Fibroblast of skin of scalp (primary cell): ENCODE data around the gene GNAZ.

Experiments
- DNase-seq: peaks from one replicate; pipeline ENCODE4 v3.0.0-alpha.2; 2013

GNAZ gene

GRCh38 chr22:23094260-23094659 is 23.9 kb downstream of the GNAZ start:
- no peak for DNase-seq

GRCh38 chr22:23094695-23095681 is 24.7 kb downstream of the GNAZ start:
- no peak for DNase-seq

- no peak for DNase-seq
Observed at GRCh38 chr22:23095733-23096342, 25.5 kb downstream of the GNAZ start.

GRCh38 chr22:23097412-23098229 is 27.3 kb downstream of the GNAZ start:
- no peak for DNase-seq

- no peak for DNase-seq
Observed at GRCh38 chr22:23098230-23098705, 27.9 kb downstream of the GNAZ start.

GRCh38 chr22:23098718-23099530 is 28.6 kb downstream of the GNAZ start:
- no peak for DNase-seq

GRCh38 chr22:23099531-23099804 is 29.1 kb downstream of the GNAZ start:
- no peak for DNase-seq

- no peak for DNase-seq
Observed at GRCh38 chr22:23100124-23100801, 29.9 kb downstream of the GNAZ start.

- no peak for DNase-seq
Observed at GRCh38 chr22:23101524-23101923, 31.2 kb downstream of the GNAZ start.

GRCh38 chr22:23102002-23102655 is 31.8 kb downstream of the GNAZ start:
- no peak for DNase-seq

GRCh38 chr22:23102776-23103175 is 32.5 kb downstream of the GNAZ start:
- DNase-seq: peak; percentile 14

- no peak for DNase-seq
Observed at GRCh38 chr22:23103199-23103954, 33.1 kb downstream of the GNAZ start.

- DNase-seq: no peak
Observed at GRCh38 chr22:23104187-23104971, 34.1 kb downstream of the GNAZ start.

GRCh38 chr22:23105304-23105703 is 35.0 kb downstream of the GNAZ start:
- no peak for DNase-seq

- DNase-seq: no peak
Observed at GRCh38 chr22:23105919-23106318, 35.6 kb downstream of the GNAZ start.

GRCh38 chr22:23106344-23106743 is 36.0 kb downstream of the GNAZ start:
- DNase-seq: no peak

GRCh38 chr22:23106906-23107367 is 36.6 kb downstream of the GNAZ start:
- DNase-seq: no peak

- DNase-seq: no peak
Observed at GRCh38 chr22:23107487-23108248, 37.3 kb downstream of the GNAZ start.
